Cardiac septum (tissue), 1 donor: ENCODE data around the gene TGFBR1. TPM values are rescaled to one million over a fixed set of nuclear protein-coding genes. Genes with fewer than 3 reads are reported as not detected.
"Not testable (repeated sequence)": the region's sequence is repeated elsewhere in the genome, so short reads cannot be mapped to it uniquely, and the experiment has no call there.

Experiments
- DNase-seq: peaks from one replicate; pipeline ENCODE4 v3.0.0-alpha.2; 2020; ENCODE audit warnings: low spot score
- intact Hi-C: fragments of 100-400 bp; cut with DNase I; formaldehyde crosslinking; loops from one replicate; pipeline ENCODE4 v1.14.0; 2022
- total RNA-seq: library from RNA; stranded (reverse); fragmentation: NEBNext Ultra II Directional; extraction: Animal tissue kit (Norgen Biotek cat#: 25700); gene quantifications from one replicate; pipeline ENCODE4 v1.2.1, GENCODE V29; 2021
- donor health status: DM: no; HTN: no; CAD: no.

The TGFBR1 gene
- total RNA-seq, 1 donor from 2014 or later = 21.8 TPM

GRCh38 chr9:99074902-99075245 lies 30.0 kb upstream of the TGFBR1 start:
- DNase-seq = no peak
- intact Hi-C loops = no loop called here

- intact Hi-C loops = no loop called here
- DNase-seq = no peak
Measured at GRCh38 chr9:99075246-99075912, 29.5 kb upstream of the TGFBR1 start.

- DNase-seq = no peak
- intact Hi-C loops = no loop called here
Measured at GRCh38 chr9:99076030-99076429, 28.9 kb upstream of the TGFBR1 start.

GRCh38 chr9:99076483-99077171 lies 28.3 kb upstream of the TGFBR1 start:
- intact Hi-C loops = no loop called here

GRCh38 chr9:99078717-99079116 lies 26.2 kb upstream of the TGFBR1 start:
- DNase-seq = no peak

More at GRCh38 chr9:99076483-99077171, 28.3 kb upstream of the TGFBR1 start:
- no peak for DNase-seq

GRCh38 chr9:99079542-99079941 lies 25.4 kb upstream of the TGFBR1 start:
- DNase-seq = no peak
- intact Hi-C loops = no loop called here

More at GRCh38 chr9:99078717-99079116, 26.2 kb upstream of the TGFBR1 start:
- intact Hi-C loops = no loop called here

- intact Hi-C loops = no loop called here
Measured at GRCh38 chr9:99083051-99083450, 21.9 kb upstream of the TGFBR1 start.

GRCh38 chr9:99085949-99086948 lies 18.7 kb upstream of the TGFBR1 start:
- intact Hi-C loops = no loop called here
- DNase-seq = no peak

More at GRCh38 chr9:99083051-99083450, 21.9 kb upstream of the TGFBR1 start:
- no peak for DNase-seq

GRCh38 chr9:99087462-99087861 lies 17.5 kb upstream of the TGFBR1 start:
- DNase-seq = no peak
- intact Hi-C loops = no loop called here

- intact Hi-C loops = no loop called here
- DNase-seq = no peak
Measured at GRCh38 chr9:99090336-99091130, 14.4 kb upstream of the TGFBR1 start.

GRCh38 chr9:99092643-99093491 lies 12.0 kb upstream of the TGFBR1 start:
- intact Hi-C loops = no loop called here

GRCh38 chr9:99093492-99093791 lies 11.5 kb upstream of the TGFBR1 start:
- DNase-seq = no peak
- intact Hi-C loops = no loop called here

More at GRCh38 chr9:99092643-99093491, 12.0 kb upstream of the TGFBR1 start:
- no peak for DNase-seq

- intact Hi-C loops = no loop called here
- no peak for DNase-seq
Measured at GRCh38 chr9:99095565-99095964, 9.3 kb upstream of the TGFBR1 start.

GRCh38 chr9:99096409-99096808 lies 8.5 kb upstream of the TGFBR1 start:
- intact Hi-C loops = no loop called here
- no peak for DNase-seq

- DNase-seq, intact Hi-C loops: not testable (repeated sequence)
Measured at GRCh38 chr9:99099806-99100585, 4.9 kb upstream of the TGFBR1 start.

GRCh38 chr9:99101271-99101670 lies 3.6 kb upstream of the TGFBR1 start:
- no peak for DNase-seq
- intact Hi-C loops = no loop called here

GRCh38 chr9:99101812-99102211 lies 3.1 kb upstream of the TGFBR1 start:
- no peak for DNase-seq
- intact Hi-C loops = no loop called here
